ENCODE measurements around the gene TPCN2.

- no peak for TF ChIP-seq CTCF (IDR thresholded peaks at IDR 0.05)
- TF ChIP-seq POLR2A (IDR thresholded peaks at IDR 0.05): no peak
- no peak for TF ChIP-seq POLR2AphosphoS5 (IDR thresholded peaks at IDR 0.05)
Measured at GRCh38 chr11:69091638-69092165, 43.0 kb downstream of the TPCN2 start.
